Tibial nerve (tissue), 4 donors: ENCODE data around the gene CTBP2. TPM values are rescaled to one million over a fixed set of nuclear protein-coding genes. Genes with fewer than 3 reads are reported as not detected.

Source experiments
- DNase-seq, 2 donors: peaks; one replicate each; pipeline ENCODE4 v3.0.0-alpha.2; 2019; ENCODE audit warnings: low spot score in 2 of 2
- H3K27ac ChIP-seq, 4 donors: fragments of 200-600 bp; sonication (generic) in 3 of 4; one replicate each; pipeline ENCODE4 v1.5.1; 2017 to 2019; ENCODE audit warnings: mild to moderate bottlenecking in 1 of 4
- H3K27me3 ChIP-seq, 2 donors: fragments of 200-600 bp; sonication (generic) in 1 of 2; one replicate each; pipeline versions ENCODE4 v1.5.1 to v1.6.0; 2017 to 2019
- H3K36me3 ChIP-seq, 3 donors: fragments of 200-600 bp; sonication (generic); one replicate each; pipeline ENCODE4 v1.5.1; 2018 to 2019
- H3K4me1 ChIP-seq, 4 donors: fragments of 200-600 bp; sonication (generic) in 3 of 4; one replicate each; pipeline ENCODE4 v1.5.1; 2017 to 2019
- H3K4me3 ChIP-seq, 4 donors: fragments of 200-600 bp; sonication (generic) in 3 of 4; one replicate each; pipeline ENCODE4 v1.5.1; 2017 to 2019; ENCODE audit warnings: mild to moderate bottlenecking in 1 of 4, moderate library complexity in 1 of 4
- H3K9me3 ChIP-seq, 4 donors: fragments of 200-600 bp; sonication (generic) in 3 of 4; one replicate each; pipeline ENCODE4 v1.5.1; 2017 to 2019
- EP300 ChIP-seq, 2 donors: sonication (generic); formaldehyde crosslinking; IDR thresholded peaks; one replicate each; pipeline ENCODE4 v1.6.1; 2017; ENCODE audit warnings: antibody characterized with exemption in 2 of 2, mild to moderate bottlenecking in 1 of 2
- POLR2A ChIP-seq, 2 donors: fragments of 450-650 bp; IDR thresholded peaks; one replicate each; pipeline ENCODE4 v1.6.1; 2017; ENCODE audit warnings: antibody characterized with exemption in 2 of 2, mild to moderate bottlenecking in 2 of 2, moderate library complexity in 2 of 2
- WGBS, 2 donors: methylation state at CpG; one replicate each; pipeline ENCODE4 v1.1.5; 2018; 5-methylcytosine and 5-hydroxymethylcytosine counted together
- total RNA-seq, 4 donors: library from RNA; depleted of rRNA; stranded (reverse); fragments of >200 nt; gene quantifications; one replicate each; pipeline ENCODE4 v1.1.0, GENCODE V29; 2016
- TF ChIP-seq, protein P1 (sequence below), 5 experiments: fragments of 200-600 bp in 3 of 5; fragments of 450-650 bp in 2 of 5; sonication (generic) in 3 of 5; IDR thresholded peaks; one replicate each; pipeline ENCODE4 v1.5.1; 2016 to 2019; ENCODE audit warnings: antibody characterized with exemption in 5 of 5, mild to moderate bottlenecking in 3 of 5, moderate library complexity in 2 of 5

CTBP2 gene
- total RNA-seq, 4 donors from 2014 or later: 40.4 to 97.9 (median 62.3) TPM

DNA sequence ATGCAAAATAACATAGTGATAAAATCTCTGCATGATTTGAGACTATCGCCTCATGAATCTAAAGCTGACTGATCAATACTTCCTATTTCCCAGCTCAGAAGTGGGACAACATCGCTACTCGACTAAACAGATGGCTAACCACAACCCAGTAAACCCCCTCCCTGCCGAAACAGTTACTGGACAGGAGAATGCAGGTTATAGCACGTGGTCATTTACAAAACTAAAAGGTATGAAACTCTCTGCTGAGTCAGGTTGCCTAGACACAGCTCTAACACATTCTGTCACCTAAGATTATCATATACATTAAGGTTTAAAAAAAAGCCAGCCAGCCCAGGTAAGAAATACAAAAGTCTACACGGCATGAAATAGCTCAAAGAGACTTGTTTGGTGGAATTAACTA, 64.0 kb downstream of the CTBP2 start:
- TF ChIP-seq, protein P1, sequence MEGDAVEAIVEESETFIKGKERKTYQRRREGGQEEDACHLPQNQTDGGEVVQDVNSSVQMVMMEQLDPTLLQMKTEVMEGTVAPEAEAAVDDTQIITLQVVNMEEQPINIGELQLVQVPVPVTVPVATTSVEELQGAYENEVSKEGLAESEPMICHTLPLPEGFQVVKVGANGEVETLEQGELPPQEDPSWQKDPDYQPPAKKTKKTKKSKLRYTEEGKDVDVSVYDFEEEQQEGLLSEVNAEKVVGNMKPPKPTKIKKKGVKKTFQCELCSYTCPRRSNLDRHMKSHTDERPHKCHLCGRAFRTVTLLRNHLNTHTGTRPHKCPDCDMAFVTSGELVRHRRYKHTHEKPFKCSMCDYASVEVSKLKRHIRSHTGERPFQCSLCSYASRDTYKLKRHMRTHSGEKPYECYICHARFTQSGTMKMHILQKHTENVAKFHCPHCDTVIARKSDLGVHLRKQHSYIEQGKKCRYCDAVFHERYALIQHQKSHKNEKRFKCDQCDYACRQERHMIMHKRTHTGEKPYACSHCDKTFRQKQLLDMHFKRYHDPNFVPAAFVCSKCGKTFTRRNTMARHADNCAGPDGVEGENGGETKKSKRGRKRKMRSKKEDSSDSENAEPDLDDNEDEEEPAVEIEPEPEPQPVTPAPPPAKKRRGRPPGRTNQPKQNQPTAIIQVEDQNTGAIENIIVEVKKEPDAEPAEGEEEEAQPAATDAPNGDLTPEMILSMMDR (IDR thresholded peaks at IDR 0.05): no peak
- TF ChIP-seq POLR2A (IDR thresholded peaks at IDR 0.05): no peak
- TF ChIP-seq EP300 (IDR thresholded peaks at IDR 0.05): no peak
- H3K27ac ChIP-seq: no peak overlapping the region

DNA sequence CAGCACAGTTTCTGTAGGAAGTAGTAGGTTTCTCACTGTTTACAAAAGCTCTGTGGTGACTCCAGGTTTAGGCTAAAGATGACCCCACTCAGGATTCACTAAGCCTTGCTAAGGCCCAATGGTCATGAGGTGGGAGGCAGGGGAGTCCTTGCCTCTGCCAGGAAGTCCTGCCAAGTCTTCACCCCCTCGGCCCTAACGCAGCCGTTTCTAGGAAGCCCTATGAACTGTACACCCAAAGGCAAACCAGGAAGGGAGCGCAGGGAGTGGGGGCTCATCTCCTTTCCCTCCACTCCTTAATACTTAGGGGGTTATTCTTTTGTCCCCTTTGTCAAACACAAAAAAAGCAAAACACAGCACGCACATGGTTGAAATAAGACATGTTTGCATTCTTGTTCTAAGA, 64.6 kb downstream of the CTBP2 start:
- Histone ChIP-seq H3K9me3 (no peaks in the 10 kb centered on the region), H3K27ac (peak overlapping the region in 1 of 4 donors; percentile 25), H3K36me3 (no peaks in the 10 kb centered on the region), H3K27me3 (no peaks in the 10 kb centered on the region), H3K4me1 (peaks cover 0 to 46% (median 8%) of the 10 kb centered on the region in 4 donors), H3K4me3 (no peak overlapping the region)
- 41 to 50% methylated on average over 5 of the region's 5 CpGs for WGBS, 2 donors
- TF ChIP-seq POLR2A (IDR thresholded peaks at IDR 0.05) (no peak), EP300 (IDR thresholded peaks at IDR 0.05) (no peak)
- TF ChIP-seq, protein P1 (IDR thresholded peaks at IDR 0.05): no peak
- DNase-seq: no peak

More for the DNA sequence above, 64.0 kb downstream of the CTBP2 start:
- 75 to 78% methylated on average over 6 of the region's 6 CpGs for WGBS, 2 donors
- Histone ChIP-seq H3K27me3 (no peaks in the 10 kb centered on the region), H3K4me3 (no peak overlapping the region), H3K9me3 (no peaks in the 10 kb centered on the region), H3K36me3 (no peaks in the 10 kb centered on the region), H3K4me1 (peaks cover 0 to 44% (median 8%) of the 10 kb centered on the region in 4 donors)
- no peak for DNase-seq

DNA sequence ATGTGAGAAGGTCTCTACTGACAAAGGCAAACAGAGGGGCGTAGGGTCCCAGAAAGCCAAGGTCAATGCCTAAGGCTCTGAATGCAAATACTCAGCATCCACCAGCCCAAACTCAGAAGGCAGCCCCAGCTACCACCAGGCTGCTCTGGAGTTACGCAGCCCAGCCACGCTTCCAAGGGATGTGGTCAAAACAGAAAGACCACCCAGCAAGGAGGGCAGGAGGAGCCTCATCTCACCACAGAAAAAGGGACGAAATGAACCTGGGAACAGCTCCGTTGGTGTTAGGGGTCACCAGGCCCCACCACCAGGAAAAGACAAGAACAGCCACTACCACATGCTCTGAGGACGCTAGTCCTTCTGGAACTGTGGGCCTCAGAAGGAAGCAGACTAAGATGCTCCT, 65.1 kb downstream of the CTBP2 start:
- no peaks in the 10 kb centered on the region for H3K36me3 ChIP-seq
- H3K27me3 ChIP-seq: no peaks in the 10 kb centered on the region
- H3K27ac ChIP-seq: peak overlapping the region in 1 of 4 donors; percentile 25
- WGBS, 2 donors: 86 to 92% methylated on average over 6 of the region's 6 CpGs
- DNase-seq: no peak
- H3K4me3 ChIP-seq: no peak overlapping the region
- H3K9me3 ChIP-seq: no peaks in the 10 kb centered on the region
- TF ChIP-seq, protein P1 (IDR thresholded peaks at IDR 0.05): no peak
- TF ChIP-seq EP300 (IDR thresholded peaks at IDR 0.05) (no peak), POLR2A (IDR thresholded peaks at IDR 0.05) (no peak)
- H3K4me1 ChIP-seq: peaks cover 0 to 46% (median 8%) of the 10 kb centered on the region in 4 donors

DNA sequence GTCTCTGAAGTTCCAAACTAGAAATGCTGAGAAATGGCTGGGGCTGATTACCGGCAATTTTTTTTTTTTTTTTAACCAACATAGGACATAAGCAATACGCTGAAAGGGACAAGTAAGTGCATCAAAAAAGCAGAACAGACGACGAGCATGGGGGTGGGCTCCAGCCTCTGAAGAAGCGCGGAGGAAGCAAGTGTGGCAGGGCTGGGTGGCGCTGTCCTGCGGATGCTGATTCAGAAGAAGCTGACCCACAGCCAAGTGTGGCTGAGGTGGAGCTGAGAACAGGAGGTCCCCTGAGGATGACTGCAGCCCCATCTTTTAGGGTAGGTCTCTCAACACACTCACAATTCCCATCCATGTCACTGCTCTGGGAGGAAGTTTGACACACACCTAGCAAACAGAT, 65.6 kb downstream of the CTBP2 start:
- Histone ChIP-seq H3K4me1 (peaks cover 0 to 48% (median 8%) of the 10 kb centered on the region in 4 donors), H3K9me3 (no peaks in the 10 kb centered on the region), H3K27me3 (no peaks in the 10 kb centered on the region), H3K27ac (no peak overlapping the region), H3K36me3 (no peaks in the 10 kb centered on the region), H3K4me3 (no peak overlapping the region)
- WGBS, 2 donors: 87 to 91% methylated on average over 8 of the region's 8 CpGs
- no peak for TF ChIP-seq EP300 (IDR thresholded peaks at IDR 0.05)
- TF ChIP-seq, protein P1 (IDR thresholded peaks at IDR 0.05): no peak
- no peak for TF ChIP-seq POLR2A (IDR thresholded peaks at IDR 0.05)
- no peak for DNase-seq

DNA sequence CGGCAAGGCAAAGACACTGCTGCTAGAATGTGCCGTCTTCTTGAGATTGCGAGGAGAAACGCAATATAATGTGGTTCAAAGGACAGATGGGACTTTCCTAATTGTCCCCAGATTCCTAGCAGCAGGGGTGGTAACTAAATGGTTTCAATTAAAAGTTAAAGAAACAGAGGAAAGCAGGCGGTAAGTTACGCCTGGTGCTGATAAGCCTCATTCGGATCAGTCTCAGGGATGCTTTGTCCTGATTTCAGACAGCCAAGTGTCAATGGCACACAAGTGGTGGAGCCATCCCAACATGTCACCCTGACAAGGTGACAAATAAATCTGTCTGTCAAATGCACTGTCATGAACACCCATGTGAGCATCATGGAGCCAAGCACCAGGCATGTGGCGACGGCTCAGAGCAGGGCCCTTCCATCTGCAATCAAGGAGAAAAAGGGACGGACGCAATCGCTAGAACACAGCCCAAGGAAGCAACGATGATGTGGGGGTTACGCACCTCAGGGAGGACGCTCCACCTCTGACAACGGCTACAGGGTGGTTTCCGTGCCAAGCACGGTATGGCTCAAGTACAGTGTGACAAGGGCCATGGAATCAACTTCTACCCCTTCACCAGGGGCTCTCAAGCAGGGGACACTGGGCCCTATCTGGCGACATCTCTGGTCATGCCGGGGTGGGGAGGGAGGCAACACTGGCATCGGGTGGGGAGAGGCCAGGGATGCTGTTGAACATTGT, 66.2 kb downstream of the CTBP2 start:
- Histone ChIP-seq H3K4me1 (peaks cover 0 to 54% (median 8%) of the 10 kb centered on the region in 4 donors), H3K9me3 (no peaks in the 10 kb centered on the region), H3K4me3 (no peak overlapping the region), H3K27me3 (no peaks in the 10 kb centered on the region), H3K36me3 (no peaks in the 10 kb centered on the region), H3K27ac (peak overlapping the region in 3 of 4 donors; percentile 51 to 76 (median 68))
- DNase-seq: no peak
- WGBS, 2 donors: 87 to 90% methylated on average over 21 of the region's 21 CpGs
- TF ChIP-seq POLR2A (IDR thresholded peaks at IDR 0.05) (no peak), EP300 (IDR thresholded peaks at IDR 0.05) (no peak)
- TF ChIP-seq, protein P1 (IDR thresholded peaks at IDR 0.05): no peak
